Middle frontal gyrus (tissue), 1 donor: ENCODE measurements around the gene TM9SF2.
A peak's percentile ranks its signal among the peaks of the same experiment; 100 is the strongest.

Source experiments
- DNase-seq: peaks from one replicate; pipeline ENCODE4 v3.0.0-alpha.2; 2015; ENCODE audit warnings: low spot score; ENCODE audit errors: extremely low spot score

Gene TM9SF2

DNA sequence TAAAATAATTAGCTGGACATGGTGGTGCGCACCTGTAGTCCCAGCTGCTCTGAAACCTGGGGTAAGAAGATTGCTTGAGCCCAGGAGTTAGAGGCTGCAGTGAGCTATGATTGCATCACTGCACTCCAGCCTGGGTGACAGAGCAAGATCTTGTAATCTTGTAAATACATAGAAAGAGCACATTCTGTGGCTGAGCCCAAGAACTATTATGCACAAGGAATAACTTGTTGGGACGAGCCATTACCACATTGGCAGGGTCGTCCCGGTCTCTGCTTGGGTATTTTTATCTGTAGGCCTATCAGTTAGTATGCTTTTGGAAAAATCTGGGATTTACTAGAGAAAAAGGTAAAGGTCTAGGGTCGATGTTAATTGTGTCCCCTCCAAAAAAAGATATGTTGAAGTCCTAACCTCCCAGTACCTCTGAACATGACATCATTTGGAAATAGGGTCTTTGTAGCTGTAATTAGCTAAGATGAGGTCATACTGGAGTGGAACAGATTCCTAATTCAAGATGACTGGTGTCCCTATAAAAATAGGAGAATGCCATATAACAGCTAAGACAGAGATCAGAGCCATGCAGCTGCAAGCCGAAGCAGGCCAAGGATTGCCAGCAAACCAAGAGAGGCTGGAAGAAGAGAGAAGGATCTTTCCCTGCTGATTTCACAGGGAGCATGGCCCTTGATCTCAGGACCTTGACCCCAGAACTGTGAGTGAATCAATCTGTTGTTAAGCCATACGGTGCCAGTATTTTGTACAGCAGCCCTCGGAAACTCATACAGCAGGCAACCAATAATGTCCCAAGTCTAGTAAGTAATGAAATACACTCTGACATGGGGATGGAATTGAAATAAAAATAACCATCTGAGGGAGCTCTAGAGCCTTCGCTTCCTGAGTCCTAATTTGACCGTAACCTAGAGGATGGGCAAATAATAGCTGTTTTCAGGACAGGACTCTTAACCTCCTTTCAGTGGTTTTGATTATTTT is 77.0 kb downstream of the TM9SF2 start:
- peak; percentile 9 for DNase-seq

DNA sequence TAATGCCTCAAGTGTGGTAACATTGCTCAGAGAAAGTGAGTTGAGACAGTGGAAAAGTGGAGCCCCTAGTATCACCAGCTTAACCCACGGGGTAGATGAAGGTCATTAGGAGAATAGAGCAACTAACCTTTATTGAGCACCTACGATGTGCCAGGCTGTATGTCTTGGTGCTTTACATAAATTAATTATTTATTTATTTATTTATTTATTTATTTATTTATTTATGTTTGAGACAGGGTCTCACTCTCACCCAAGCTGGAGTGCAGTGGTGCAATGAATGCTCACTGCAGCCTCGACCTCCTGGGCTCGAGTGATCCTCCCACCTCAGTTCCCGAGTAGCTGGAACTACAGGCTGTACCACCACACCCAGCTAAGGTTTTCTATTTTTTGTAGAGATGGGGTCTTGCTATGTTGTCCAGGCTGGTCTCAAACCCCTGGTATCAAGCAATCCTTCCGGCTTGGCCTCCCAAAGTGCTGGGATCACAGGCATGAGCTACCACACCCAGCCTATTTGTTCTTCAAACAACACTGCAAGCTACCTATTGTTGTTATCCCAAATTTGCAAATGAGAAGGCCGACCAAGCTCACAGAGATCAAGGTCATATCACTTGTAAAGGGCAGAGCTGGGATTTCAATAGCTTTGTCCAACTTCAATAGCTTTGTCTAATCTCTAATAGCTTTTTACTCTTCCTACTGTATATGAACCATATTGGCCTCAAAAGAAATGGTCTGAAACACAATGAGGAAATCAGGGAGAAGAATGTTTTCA is 79.4 kb downstream of the TM9SF2 start:
- DNase-seq, result no peak

DNA sequence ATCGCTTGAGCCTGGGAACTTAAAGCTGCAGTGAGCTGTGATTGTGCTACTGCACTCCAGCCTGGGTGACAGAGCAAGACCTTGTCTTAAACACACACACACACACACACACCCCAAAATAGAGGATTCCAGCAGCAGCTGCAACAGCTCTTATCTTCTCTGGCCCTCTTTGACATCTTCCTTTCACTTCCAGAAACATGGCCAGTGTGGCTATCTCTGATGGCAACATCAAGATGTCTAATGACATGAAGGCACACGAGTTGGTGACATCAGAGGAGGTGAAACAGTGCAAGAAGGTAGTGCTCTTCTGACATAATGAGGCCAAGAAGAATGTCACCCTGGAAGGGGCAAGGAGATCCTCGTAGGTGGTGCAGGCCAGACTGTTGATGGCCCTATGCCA is 81.2 kb downstream of the TM9SF2 start:
- DNase-seq, result no peak

DNA sequence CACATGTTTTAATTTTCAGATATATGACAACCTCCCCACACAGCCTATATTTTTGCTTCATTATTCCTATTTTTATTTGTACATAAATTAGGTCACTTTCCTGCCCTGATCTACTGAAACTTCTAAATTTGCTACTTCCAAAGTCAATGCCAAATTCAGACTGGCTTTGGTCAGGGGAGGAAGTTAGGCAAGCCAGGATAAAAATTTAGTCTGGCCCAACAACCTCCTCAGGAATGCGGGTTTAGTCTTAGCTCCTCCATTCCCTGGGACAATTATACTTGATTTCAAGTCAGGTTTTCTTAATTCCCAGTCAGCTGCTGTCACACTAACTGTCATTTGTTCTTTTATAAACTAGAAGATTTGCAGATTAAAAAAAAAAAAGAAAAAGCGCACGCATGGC is 84.3 kb downstream of the TM9SF2 start:
- DNase-seq, result no peak

DNA sequence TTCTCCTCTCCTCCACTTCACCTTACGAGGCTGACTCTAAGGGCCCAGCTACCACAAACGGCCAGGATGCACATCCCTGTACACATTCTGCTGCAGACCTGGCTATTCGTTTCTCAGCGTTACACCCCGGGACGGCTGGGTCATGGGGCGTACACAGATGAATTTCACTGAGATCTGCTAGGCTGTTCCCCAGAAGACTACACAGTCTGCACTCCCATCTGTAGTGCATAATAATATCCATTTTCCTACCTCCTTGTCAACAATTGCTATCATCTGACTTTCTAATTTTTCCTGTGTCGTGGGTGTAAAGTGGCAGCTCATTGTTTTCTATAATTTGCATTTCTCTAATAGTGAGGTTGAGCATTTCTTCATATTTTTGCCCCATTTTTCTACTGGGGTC is 85.7 kb downstream of the TM9SF2 start:
- DNase-seq, result no peak

DNA sequence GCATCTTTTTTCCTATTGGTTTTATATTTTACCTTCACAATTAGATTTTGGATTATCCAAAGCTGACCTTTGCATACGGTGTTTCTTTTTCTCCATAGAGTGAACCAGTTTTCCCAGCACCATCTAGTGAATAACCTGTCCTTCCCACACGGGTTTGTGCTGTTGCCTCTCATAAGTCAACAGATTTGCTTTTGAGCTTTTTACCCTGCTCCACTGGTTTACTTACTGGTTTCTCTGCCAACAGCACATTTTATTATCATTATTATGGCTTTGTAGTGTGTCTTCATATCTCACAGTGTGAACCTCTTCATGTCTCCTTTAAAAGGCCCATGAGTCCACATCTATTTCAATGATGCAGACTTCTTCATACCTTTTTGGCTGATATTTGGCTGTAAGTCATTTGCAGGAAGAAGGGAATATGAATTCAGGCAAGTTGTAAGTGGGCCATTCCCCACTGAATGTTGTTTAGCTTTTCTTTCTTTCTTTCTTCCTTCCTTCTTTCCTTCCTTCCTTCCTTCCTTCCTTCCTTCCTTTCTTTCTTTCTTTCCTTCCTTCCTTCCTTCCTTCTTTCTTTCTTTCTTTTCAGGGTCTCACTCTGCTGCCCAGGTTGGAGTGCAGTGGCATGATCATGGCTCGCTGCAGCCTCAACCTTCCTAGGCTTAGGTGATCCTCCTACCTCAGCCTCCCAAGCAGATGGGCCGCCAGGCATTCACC is 86.8 kb downstream of the TM9SF2 start:
- DNase-seq, result no peak

DNA sequence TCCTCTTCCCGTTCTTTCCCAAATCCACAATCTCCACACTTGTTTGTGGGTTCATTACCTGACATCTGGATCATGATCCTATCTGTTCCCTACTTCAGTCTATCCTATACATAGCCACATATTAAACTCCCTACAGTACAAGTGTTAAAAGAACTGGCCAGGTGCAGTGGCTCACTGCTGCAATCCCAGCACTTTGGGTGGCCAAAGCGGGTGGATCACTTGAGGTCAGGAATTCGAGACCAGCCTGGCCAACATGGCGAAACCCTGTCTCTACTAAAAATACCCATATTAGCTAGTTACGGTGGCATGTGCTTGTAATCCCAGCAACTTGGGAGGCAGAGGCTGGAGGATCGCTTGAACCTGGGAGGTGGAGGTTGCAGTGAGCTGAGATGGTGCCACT is 88.3 kb downstream of the TM9SF2 start:
- no peak for DNase-seq

DNA sequence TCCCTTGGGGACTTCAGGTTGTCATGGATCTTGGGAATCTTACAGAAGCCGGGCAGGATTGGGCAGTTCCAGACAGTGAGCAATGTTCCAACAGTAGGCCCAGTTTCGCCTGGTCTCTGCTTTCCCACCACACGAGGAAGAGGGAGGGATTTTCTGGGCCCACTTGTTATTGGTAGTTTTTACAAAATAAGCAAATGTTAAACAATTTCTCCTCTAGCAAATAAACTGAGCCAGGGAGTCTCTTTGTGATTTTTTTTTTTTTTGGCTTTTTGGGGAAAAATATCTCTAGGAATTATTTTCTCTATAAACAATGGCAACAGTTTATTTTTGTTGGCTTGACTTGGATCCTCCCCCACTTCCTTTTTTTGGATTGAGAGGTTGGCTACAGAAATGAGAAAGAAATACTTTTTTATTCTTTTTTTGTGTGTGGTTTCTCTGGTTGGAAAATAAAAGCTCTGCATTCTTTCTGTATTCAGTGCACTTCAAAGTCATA is 89.3 kb downstream of the TM9SF2 start:
- no peak for DNase-seq

DNA sequence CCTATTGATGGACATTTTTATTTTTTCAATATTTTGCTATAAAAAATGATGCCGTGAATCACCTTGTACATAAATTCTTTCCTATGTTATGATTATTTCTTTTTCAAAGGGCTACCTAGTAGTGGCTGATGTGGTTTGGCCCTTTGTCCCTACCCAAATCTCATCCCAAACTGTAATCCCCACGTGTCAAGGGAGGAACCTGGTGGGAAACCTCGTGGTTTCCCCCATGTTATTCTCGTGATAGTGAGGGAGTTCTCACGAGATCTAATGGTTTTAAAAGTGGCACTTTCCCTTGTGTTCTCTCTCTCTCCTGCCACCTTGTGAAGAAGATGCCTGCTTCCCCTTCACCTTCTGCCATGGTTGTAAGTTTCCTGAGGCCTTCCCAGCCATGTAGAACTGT is 94.9 kb downstream of the TM9SF2 start:
- DNase-seq, result no peak

DNA sequence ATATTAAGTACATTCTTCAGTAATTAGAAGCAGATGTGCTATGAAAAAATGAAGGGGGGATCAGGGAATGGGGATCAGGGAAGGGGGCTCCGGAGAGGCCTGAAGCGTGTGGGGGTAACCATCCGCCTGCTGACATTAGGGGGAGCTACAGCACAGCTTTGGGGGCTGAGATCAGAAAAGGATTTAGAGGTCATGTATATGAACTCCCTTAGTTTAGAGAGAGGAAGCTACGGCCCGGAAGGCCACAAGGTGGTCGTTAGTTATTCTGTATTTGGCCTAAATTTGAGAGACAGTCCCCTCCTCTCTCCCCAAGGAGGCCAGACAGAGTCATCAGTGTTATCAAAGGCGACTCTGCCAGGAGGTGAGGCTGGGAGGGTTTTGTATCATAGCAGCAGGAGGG is 99.0 kb downstream of the TM9SF2 start:
- DNase-seq, result no peak

DNA sequence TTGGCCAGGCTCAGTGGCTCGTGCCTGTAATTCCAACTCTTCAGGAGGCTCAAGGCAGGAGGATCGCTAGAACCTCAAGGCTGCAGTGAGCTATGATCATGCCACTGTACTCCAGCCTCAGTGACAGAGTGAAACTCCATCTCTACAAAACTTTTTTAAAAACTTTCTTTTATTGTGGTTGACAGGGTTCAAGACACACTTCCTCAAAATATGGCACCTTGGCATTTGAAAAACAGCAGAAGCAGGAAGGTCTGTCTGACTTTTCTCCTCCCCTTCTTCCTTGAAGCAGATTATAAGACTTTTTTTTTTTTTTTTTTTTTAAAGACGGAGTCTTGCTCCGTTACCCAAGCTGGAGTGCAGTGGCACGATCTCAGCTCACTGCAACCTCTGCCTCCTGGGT is 100.3 kb downstream of the TM9SF2 start:
- no peak for DNase-seq

DNA sequence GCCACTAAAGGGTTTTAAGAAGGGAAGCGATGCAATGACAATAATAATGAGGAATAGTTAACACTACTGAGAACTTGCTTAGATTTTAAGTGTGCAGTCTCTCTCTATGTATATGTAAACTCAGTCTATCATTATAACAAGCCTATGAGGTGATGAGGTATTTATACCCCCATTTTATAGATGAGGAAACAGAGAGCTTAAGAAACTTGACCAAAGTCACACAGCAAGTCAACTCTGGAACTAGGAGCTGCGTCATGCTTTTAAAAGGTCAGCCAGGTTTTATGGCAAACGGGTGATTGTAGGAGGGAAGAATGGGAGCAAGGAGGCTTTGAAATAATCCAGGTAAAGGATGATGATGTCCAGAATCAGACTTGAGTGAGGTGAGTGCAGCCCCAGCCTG is 103.4 kb downstream of the TM9SF2 start:
- DNase-seq, result no peak

DNA sequence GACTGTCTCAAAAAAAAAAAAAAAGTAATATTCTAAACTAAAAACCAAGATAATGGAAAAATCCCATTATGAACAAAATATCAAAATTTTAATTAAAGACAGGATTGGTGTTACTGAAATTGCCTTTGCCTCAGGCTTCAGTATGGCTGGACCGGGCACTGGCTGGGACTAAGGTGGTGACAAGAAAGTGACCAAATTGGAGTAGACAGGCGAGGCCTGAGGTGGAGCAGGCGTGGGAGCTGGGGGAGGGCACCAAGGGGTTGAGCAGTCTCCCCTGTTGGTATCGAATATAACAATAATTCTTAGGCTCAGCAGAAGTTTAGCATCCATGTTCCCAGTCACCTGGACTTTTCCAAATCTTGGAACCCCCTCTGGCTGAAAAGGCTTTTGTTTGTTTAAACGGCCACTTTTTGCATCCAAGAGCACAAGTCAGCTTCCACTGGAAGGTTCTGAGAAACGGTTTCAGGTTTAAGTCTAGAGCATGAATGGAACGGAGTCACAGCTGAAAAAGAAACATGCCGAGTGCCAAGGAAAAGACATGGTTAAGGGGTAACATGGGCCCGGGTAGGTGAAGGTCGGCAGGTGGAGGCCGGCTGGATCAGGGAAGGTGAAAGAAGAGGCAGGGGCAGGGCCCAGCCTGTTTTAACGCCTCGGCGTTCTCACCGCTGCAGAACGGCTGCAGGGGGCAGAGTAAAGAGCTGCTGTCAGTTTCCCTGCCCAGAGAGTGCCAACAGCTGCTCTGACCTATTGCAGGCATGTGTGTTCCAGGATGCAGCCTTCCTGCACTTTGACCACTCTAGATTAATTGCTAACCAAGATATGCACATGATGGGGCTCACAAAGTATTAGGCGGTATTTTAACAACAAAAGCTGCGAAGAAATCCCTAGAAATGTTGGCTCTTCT is 104.4 kb downstream of the TM9SF2 start:
- DNase-seq, result no peak

DNA sequence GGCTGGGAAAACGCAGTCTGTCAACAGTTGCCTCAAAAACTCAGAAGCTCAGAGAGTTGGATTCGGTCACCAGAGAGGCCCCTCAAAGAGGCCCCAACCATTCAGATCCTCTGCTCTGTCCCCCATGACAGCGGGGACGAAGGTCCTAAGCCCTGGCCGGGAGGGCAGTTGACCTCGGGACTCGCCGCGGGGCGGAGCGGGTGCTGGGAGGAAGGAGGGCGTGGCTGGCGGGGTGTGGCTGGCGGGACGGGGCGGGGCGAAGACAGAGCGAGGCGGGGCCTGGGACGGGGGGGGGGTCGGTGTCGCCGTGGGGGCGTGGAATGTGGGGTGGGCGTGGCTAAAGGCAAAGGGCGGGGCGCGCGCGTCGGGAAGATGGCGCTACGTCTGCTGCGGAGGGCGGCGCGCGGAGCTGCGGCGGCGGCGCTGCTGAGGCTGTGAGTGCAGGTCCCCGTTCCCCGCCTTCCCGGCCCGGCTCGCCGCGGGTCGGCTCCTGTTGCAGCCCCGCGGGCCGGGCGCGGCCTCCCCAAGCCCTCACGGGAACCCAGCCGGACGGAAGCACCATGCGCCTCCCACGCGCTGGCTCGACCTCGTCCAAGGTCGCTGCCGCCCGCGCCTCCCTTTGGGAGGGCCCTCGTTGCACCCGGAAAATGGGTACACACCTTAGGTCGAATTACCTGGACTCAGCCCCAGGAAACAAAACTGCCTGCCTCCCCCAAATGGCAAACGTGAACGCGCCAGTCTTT is 105.2 kb downstream of the TM9SF2 start, which contains the start of gene CLYBL:
Gene CLYBL (plus strand): TSS at position 367 of the 743 bp plus-strand sequence.
- DNase-seq, result peak; percentile 74

DNA sequence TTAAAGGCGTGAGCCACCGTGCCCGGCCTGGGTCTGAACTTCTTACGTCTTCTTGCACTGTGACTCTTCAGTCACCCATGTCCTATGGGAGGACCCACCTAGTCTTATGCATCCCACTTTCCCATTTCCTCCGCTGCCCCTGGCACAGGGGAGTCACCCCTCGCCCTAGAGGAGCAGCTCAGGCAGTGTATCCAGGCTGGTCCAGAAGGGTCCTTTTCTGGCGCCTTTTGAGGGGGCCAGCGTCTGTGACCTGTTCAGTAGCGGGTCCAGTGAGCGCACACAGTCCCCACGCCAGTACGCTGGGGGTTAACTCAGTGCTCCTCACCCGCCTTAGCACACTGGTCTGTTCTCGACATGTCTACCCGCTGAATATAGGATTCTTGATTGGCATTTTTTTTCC is 107.1 kb downstream of the TM9SF2 start:
- no peak for DNase-seq

DNA sequence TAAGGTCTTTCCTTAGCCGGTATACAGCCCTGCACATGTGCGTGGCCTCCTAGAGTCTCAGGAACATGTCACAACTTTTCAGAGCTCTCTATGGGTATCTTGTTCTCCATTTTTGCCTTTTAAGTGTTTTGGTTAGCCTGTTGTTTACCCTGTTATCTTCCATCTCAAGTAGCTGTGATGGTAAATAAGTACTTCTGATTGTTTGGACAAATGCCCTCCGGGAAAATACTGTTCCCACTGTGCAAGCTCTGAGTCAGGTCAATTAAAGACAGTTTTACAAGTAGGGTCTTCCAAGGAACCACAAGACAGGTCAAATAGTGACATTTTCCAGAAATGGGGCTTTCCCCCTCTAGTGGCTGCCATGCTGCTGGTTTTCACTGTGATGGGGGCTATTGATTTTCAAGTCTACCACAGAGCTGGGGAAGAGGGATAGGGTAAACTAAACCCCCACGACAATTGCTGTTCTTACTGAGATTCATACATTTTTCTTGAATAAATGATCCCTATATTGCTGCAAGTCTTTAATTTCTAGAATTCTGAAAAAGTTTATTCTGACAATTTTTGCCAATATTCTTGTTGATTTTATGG is 109.5 kb downstream of the TM9SF2 start:
- DNase-seq, result no peak
